H1 (cell line): ENCODE results near the gene FBXO2. TPM values are rescaled to one million over a fixed set of nuclear protein-coding genes. Genes with fewer than 3 reads are reported as not detected.

Source experiments
- CTCF ChIA-PET: fragments of 300-600 bp; sonication (Branson Sonifier 250); formaldehyde crosslinking; loops from one replicate; lab custom pipeline; 2021; ENCODE audit not compliant: partially characterized antibody; lab: Charles Lee
- POLR2A ChIA-PET: fragments of 300-600 bp; sonication (Branson Sonifier 250); formaldehyde crosslinking; loops from one replicate; lab custom pipeline; 2021; ENCODE audit warnings: inconsistent platforms; ENCODE audit not compliant: partially characterized antibody; lab: Charles Lee
- DNase-seq, 2 experiments: peaks; one replicate each; pipeline versions ENCODE4 v3.0.0 to v3.0.0-alpha.2; 2010 to 2022; ENCODE audit warnings: low spot score in 2 of 2, low read depth in 1 of 2, mixed read lengths in 1 of 2
- FAIRE-seq: peaks from 2 replicates; lab custom pipeline; 2011; peaks lifted over from hg19 to GRCh38; lab: Jason Lieb, UNC
- H2AFZ ChIP-seq: 2 replicates; pipeline ENCODE4 v1.8.1; 2012; ENCODE audit warnings: low read length, inconsistent platforms
- H2AK5ac ChIP-seq: 2 replicates; pipeline ENCODE4 v1.6.1; 2013; ENCODE audit warnings: low read depth, low read length
- H2BK120ac ChIP-seq: replicated peaks from 2 replicates; pipeline ENCODE3; 2013; ENCODE audit warnings: low read depth, low read length, inconsistent platforms
- H2BK12ac ChIP-seq: 2 replicates; pipeline ENCODE4 v1.6.1; 2013; ENCODE audit warnings: low read depth, low read length
- H2BK15ac ChIP-seq: 2 replicates; pipeline ENCODE4 v1.6.1; 2013; ENCODE audit warnings: low read length
- H2BK20ac ChIP-seq: 2 replicates; pipeline ENCODE4 v1.6.1; 2013; ENCODE audit warnings: low read length
- H2BK5ac ChIP-seq: 2 replicates; pipeline ENCODE4 v1.6.1; 2013; ENCODE audit warnings: low read depth, low read length
- H3K14ac ChIP-seq: 2 replicates; pipeline ENCODE4 v1.6.1; 2013; ENCODE audit warnings: inconsistent platforms; ENCODE audit not compliant: insufficient read length
- H3K18ac ChIP-seq: 2 replicates; pipeline ENCODE4 v1.6.1; 2013; ENCODE audit warnings: low read length; ENCODE audit errors: extremely low read depth
- H3K23ac ChIP-seq: 2 replicates; pipeline ENCODE4 v1.6.1; 2013; ENCODE audit warnings: inconsistent platforms; ENCODE audit not compliant: insufficient read length
- H3K23me2 ChIP-seq: 2 replicates; pipeline ENCODE4 v1.6.1; 2013; ENCODE audit warnings: low read depth, low read length
- H3K27ac ChIP-seq: 2 replicates; pipeline ENCODE4 v1.6.1; 2011; ENCODE audit warnings: low read depth, low read length, inconsistent platforms
- H3K27me3 ChIP-seq, 4 experiments: replicated peaks in 1 of 4; 1 replicate in 1 of 4; 2 replicates in 3 of 4; pipeline versions ENCODE4 v1.6.1 to v1.8.1; 2011 to 2013; ENCODE audit warnings: low read length in 3 of 4, mild to moderate bottlenecking in 3 of 4, inconsistent platforms in 2 of 4, mixed read lengths in 2 of 4, moderate library complexity in 1 of 4; ENCODE audit not compliant: control insufficient read depth in 3 of 4, insufficient read depth in 3 of 4; ENCODE audit errors: extremely low read depth in 1 of 4
- H3K36me3 ChIP-seq, 4 experiments: 2 replicates each; pipeline versions ENCODE4 v1.6.1 to v1.8.1; 2011 to 2013; ENCODE audit warnings: mild to moderate bottlenecking in 4 of 4, low read length in 3 of 4, moderate library complexity in 2 of 4, control low read depth in 1 of 4, inconsistent platforms in 1 of 4; ENCODE audit not compliant: insufficient read depth in 4 of 4, control insufficient read depth in 2 of 4
- H3K4ac ChIP-seq: replicated peaks from 2 replicates; pipeline ENCODE3; 2013; ENCODE audit warnings: low read length, low read depth, mixed read lengths, inconsistent platforms; ENCODE audit not compliant: insufficient read length
- H3K4me1 ChIP-seq, 4 experiments: replicated peaks in 1 of 4; 1 replicate in 1 of 4; 2 replicates in 3 of 4; pipeline versions ENCODE4 v1.6.1 to v1.8.1; 2011 to 2013; ENCODE audit warnings: low read length in 3 of 4, inconsistent platforms in 2 of 4, mixed read lengths in 1 of 4; ENCODE audit not compliant: insufficient read depth in 4 of 4, control insufficient read depth in 3 of 4
- H3K4me2 ChIP-seq, 2 experiments: 2 replicates each; pipeline versions ENCODE4 v1.6.1 to v1.8.1; 2011 to 2013; ENCODE audit warnings: low read depth in 2 of 2, low read length in 2 of 2, control low read depth in 1 of 2, inconsistent platforms in 1 of 2, mild to moderate bottlenecking in 1 of 2; ENCODE audit not compliant: insufficient read depth in 1 of 2
- H3K4me3 ChIP-seq, 4 experiments: fragments of 200-600, 300-600 bp in 1 of 4; sonication (generic), shearing (Covaris generic), sonication (Bioruptor Twin) in 1 of 4; 2 replicates each; pipeline versions ENCODE4 v1.5.1 to v1.8.1; 2011 to 2016; ENCODE audit warnings: low read length in 4 of 4, low read depth in 3 of 4, control low read depth in 2 of 4, inconsistent platforms in 2 of 4, mild to moderate bottlenecking in 2 of 4, mixed read lengths in 1 of 4, moderate library complexity in 1 of 4; ENCODE audit not compliant: insufficient read depth in 2 of 4; ENCODE audit errors: extremely low read depth in 1 of 4
- H3K56ac ChIP-seq: replicated peaks from 2 replicates; pipeline ENCODE3; 2013; ENCODE audit warnings: low read depth, mild to moderate bottlenecking, mixed read lengths, low read length, inconsistent platforms; ENCODE audit not compliant: insufficient read length
- H3K79me1 ChIP-seq: 2 replicates; pipeline ENCODE4 v1.6.1; 2013; ENCODE audit warnings: low read depth, low read length, control low read depth
- H3K79me2 ChIP-seq, 2 experiments: 2 replicates each; pipeline versions ENCODE4 v1.6.1 to v1.8.1; 2012 to 2013; ENCODE audit warnings: low read length in 2 of 2, mild to moderate bottlenecking in 2 of 2, inconsistent platforms in 1 of 2; ENCODE audit not compliant: insufficient read depth in 2 of 2, control insufficient read depth in 1 of 2
- H3K9ac ChIP-seq, 4 experiments: replicated peaks in 1 of 4; 1 replicate in 1 of 4; 2 replicates in 3 of 4; pipeline versions ENCODE4 v1.6.1 to v1.8.1; 2011 to 2013; ENCODE audit warnings: low read depth in 3 of 4, low read length in 3 of 4, control low read depth in 2 of 4, mild to moderate bottlenecking in 2 of 4, moderate library complexity in 2 of 4, inconsistent platforms in 1 of 4; ENCODE audit errors: extremely low read depth in 1 of 4
- H3K9me3 ChIP-seq, 2 experiments: 2 replicates each; pipeline versions ENCODE4 v1.6.1 to v1.8.1; 2012 to 2013; ENCODE audit warnings: mild to moderate bottlenecking in 2 of 2, moderate library complexity in 2 of 2, control low read depth in 1 of 2, inconsistent platforms in 1 of 2, low read depth in 1 of 2, low read length in 1 of 2, mixed read lengths in 1 of 2; ENCODE audit not compliant: insufficient read depth in 2 of 2
- H4K20me1 ChIP-seq, 2 experiments: replicated peaks in 1 of 2; 2 replicates each; pipeline versions ENCODE3 to v1.8.1; 2011 to 2013; ENCODE audit warnings: inconsistent platforms in 2 of 2, low read length in 2 of 2, mild to moderate bottlenecking in 1 of 2; ENCODE audit not compliant: insufficient read depth in 2 of 2, control insufficient read depth in 1 of 2
- H4K5ac ChIP-seq: 2 replicates; pipeline ENCODE4 v1.6.1; 2013; ENCODE audit warnings: low read length, low read depth, mixed read lengths, inconsistent platforms; ENCODE audit not compliant: insufficient read length
- H4K8ac ChIP-seq: 2 replicates; pipeline ENCODE4 v1.8.0; 2013; ENCODE audit warnings: mild to moderate bottlenecking, moderate library complexity, low read length, inconsistent platforms; ENCODE audit not compliant: insufficient read depth; ENCODE audit errors: extremely low read depth
- H4K91ac ChIP-seq: replicated peaks from 2 replicates; pipeline ENCODE3; 2013; ENCODE audit warnings: low read length, mixed read lengths, inconsistent platforms; ENCODE audit not compliant: insufficient read length
- BCL11A ChIP-seq, 2 experiments: IDR thresholded peaks; one replicate each; pipeline ENCODE4 v1.6.1; 2011; ENCODE audit warnings: low read depth in 2 of 2, low read length in 2 of 2, mild to moderate bottlenecking in 2 of 2
- KDM1A ChIP-seq: fragments of 200-600, 300-600 bp; sonication (generic); IDR thresholded peaks from 2 replicates; pipeline ENCODE4 v1.7.1; 2016; ENCODE audit warnings: mild to moderate bottlenecking, low read length, borderline replicate concordance
- SIN3A ChIP-seq, 2 experiments: IDR thresholded peaks in 1 of 2; conservative IDR thresholded peaks in 1 of 2; 2 replicates each; pipeline ENCODE4 v1.6.1; 2011 to 2012; ENCODE audit warnings: low read length in 2 of 2, improper control_type of control experiment in 1 of 2, low read depth in 1 of 2, mild to moderate bottlenecking in 1 of 2
- SIX5 ChIP-seq: IDR thresholded peaks from 2 replicates; pipeline ENCODE4 v1.6.1; 2011; ENCODE audit warnings: mild to moderate bottlenecking, low read depth, low read length
- SP4 ChIP-seq: IDR thresholded peaks from 2 replicates; pipeline ENCODE4 v1.6.1; 2012; ENCODE audit warnings: low read length, inconsistent platforms
- TAF7 ChIP-seq: optimal IDR thresholded peaks from 2 replicates; pipeline ENCODE3; 2011; ENCODE audit warnings: low read depth, mild to moderate bottlenecking, inconsistent platforms, low read length, moderate library complexity, borderline replicate concordance
- WGBS, 2 experiments: shearing (Covaris generic) in 1 of 2; methylation state at CpG; one replicate each; pipeline versions ENCODE4 v1.1.6 to v1.1.7; 2013 to 2015; ENCODE audit warnings: low lambda C conversion rate in 2 of 2, mixed read lengths in 2 of 2, inconsistent platforms in 1 of 2, low coverage in 1 of 2, missing lambda C conversion rate in 1 of 2; ENCODE audit not compliant: insufficient replicate concordance in 2 of 2, insufficient coverage in 1 of 2, insufficient read length in 1 of 2; ENCODE audit errors: extremely low coverage in 1 of 2, missing lambda C conversion rate in 1 of 2; 5-methylcytosine and 5-hydroxymethylcytosine counted together
- polyA plus RNA-seq, 7 experiments: library from polyadenylated mRNA; depleted of rRNA in 3 of 7; stranded (reverse) in 5 of 7; unstranded in 2 of 7; fragments of >200 nt in 5 of 7; fragments of 200-250 nt in 2 of 7; gene quantifications; 1 replicate in 5 of 7; 2 replicates in 1 of 7; 4 replicates in 1 of 7; pipeline versions ENCODE4 v1.2.1 to v1.2.3, GENCODE V29; 2011 to 2013; ENCODE audit warnings: missing spikeins in 2 of 7, mixed read lengths in 2 of 7
- total RNA-seq: library from RNA; stranded (reverse); fragmentation: NEBNext Ultra II Directional; extraction: Animal tissue kit (Norgen Biotek cat#: 25700); gene quantifications from 2 replicates; pipeline ENCODE4 v1.2.1, GENCODE V29; 2021

FBXO2 gene
- total and polyA plus RNA-seq, 2 of the 8 experiments (the other 6 are each of a cell fraction or from before 2014, with no cell fraction given): 51.3 to 57.9 TPM

GRCh38 chr1:11661103-11661502, 6.9 kb upstream of the FBXO2 start:
- POLR2A ChIA-PET: interaction anchor here (0.9 to 30.0 kb wide), 6 partner anchors 10 to 172 kb away, joined by 3 to 1025 read pairs (median 3); partner anchors contain the start of genes DRAXIN and MAD2L2

More at GRCh38 chr1:11661103-11661502, 6.9 kb upstream of the FBXO2 start:
- H4K8ac ChIP-seq: no peak overlapping the region
- no peak overlapping the region for H4K5ac ChIP-seq
- no peak overlapping the region for H2BK15ac ChIP-seq
- H3K23me2 ChIP-seq: 0 out of 2 replicates have a peak, but pooled peaks cover 2% of the 10 kb centered on the region
- no peak overlapping the region for H2BK5ac ChIP-seq
- CTCF ChIA-PET: interaction anchor here (1.2 to 7.1 kb wide), 4 partner anchors 19 to 58 kb away, joined by 3 to 104 read pairs (median 6); no protein-coding TSS in a partner anchor
- H3K4me2 ChIP-seq: no peak overlapping the region
- FAIRE-seq (no peak), DNase-seq (no peak)
- no peak overlapping the region for H4K91ac ChIP-seq
- no peak overlapping the region for H2BK20ac ChIP-seq
- H2BK120ac ChIP-seq: no peak overlapping the region
- H3K79me2 ChIP-seq: no peaks in the 10 kb centered on the region
- no peak overlapping the region for H3K14ac ChIP-seq
- no peak overlapping the region for H2BK12ac ChIP-seq
- no peak overlapping the region for H3K56ac ChIP-seq
- peaks cover 2 to 12% of the 10 kb centered on the region in 2 experiments for H4K20me1 ChIP-seq
- peaks cover 2 to 29% (median 8%) of the 10 kb centered on the region in 4 experiments; a peak in 5 of 8 replicates for H3K36me3 ChIP-seq
- H3K4me3 ChIP-seq: no peak overlapping the region
- H3K23ac ChIP-seq: no peak overlapping the region
- no peak overlapping the region for H3K4ac ChIP-seq
- H3K9ac ChIP-seq: no peak overlapping the region
- H3K27ac ChIP-seq: no peak overlapping the region
- no peaks in the 10 kb centered on the region for H3K9me3 ChIP-seq
- H3K18ac ChIP-seq: no peak overlapping the region
- no peak overlapping the region for H2AK5ac ChIP-seq
- no peaks in the 10 kb centered on the region for H3K4me1 ChIP-seq
- 91% methylated on average over 17 of the region's 17 CpGs; no CpG with 5 or more reads in 1 of the 2 experiments for whole genome bisulfite sequencing, 2 experiments
- H2AFZ ChIP-seq: no peak overlapping the region
- H3K79me1 ChIP-seq: no peaks in the 10 kb centered on the region
- no peak for TF ChIP-seq SIN3A (conservative IDR thresholded peaks at IDR 0.05 in 1 of 2, IDR thresholded peaks at IDR 0.05 in 1 of 2; ENCODE audit: low read depth in 1 of 2, low read length in 2 of 2)
- TF ChIP-seq KDM1A: no peak
- no peak for TF ChIP-seq BCL11A (IDR thresholded peaks at IDR 0.05; ENCODE audit: low read depth in 2 of 2, low read length in 2 of 2)
- no peak for TF ChIP-seq TAF7
- TF ChIP-seq SP4: no peak
- TF ChIP-seq SIX5: no peak
- no peaks in the 10 kb centered on the region; a peak in 2 of 7 replicates for H3K27me3 ChIP-seq
